Suppressor macrophage (primary cell): ENCODE data around the gene HAGHL.
A peak's percentile ranks its signal among the peaks of the same experiment; 100 is the strongest.
"Not testable (repeated sequence)": the region's sequence is repeated elsewhere in the genome, so short reads cannot be mapped to it uniquely, and the experiment has no call there.

ENCODE experiments used
- DNase-seq, 4 experiments: peaks; one replicate each; pipeline ENCODE4 v3.0.0-alpha.2; 2020 to 2022

The HAGHL gene

GRCh38 chr16:734981-735881, 8.3 kb downstream of the HAGHL start:
- DNase-seq: no peak

- DNase-seq: no peak
These were observed 9.1 kb downstream of the HAGHL start for GRCh38 chr16:735982-736453.

- no peak for DNase-seq
These were observed 10.1 kb downstream of the HAGHL start for GRCh38 chr16:736936-737481.

- no peak for DNase-seq
These were observed 12.9 kb downstream of the HAGHL start for GRCh38 chr16:739560-740458.

- peak in 2 of 4 experiments; percentile 58 to 62 for DNase-seq
These were observed 13.5 kb downstream of the HAGHL start for GRCh38 chr16:740459-740763.

GRCh38 chr16:740764-741505, 14.0 kb downstream of the HAGHL start, which contains the start of gene CIAO3:
CIAO3 (minus strand) TSS chr16:740997; CDS start chr16:740985, 12 bp downstream.
- peak; percentile 92 to 96 (median 95) for DNase-seq

- no peak for DNase-seq
These were observed 15.2 kb downstream of the HAGHL start for GRCh38 chr16:741986-742629.

- DNase-seq: not testable (repeated sequence)
These were observed 16.0 kb downstream of the HAGHL start for GRCh38 chr16:742894-743293.

GRCh38 chr16:743794-744500, 17.0 kb downstream of the HAGHL start:
- DNase-seq: no peak

GRCh38 chr16:745739-746138, 18.8 kb downstream of the HAGHL start:
- DNase-seq: peak in 1 of 4 experiments; percentile 20

GRCh38 chr16:746637-747036, 19.7 kb downstream of the HAGHL start:
- DNase-seq: no peak

- DNase-seq: no peak
These were observed 21.3 kb downstream of the HAGHL start for GRCh38 chr16:747978-748746.

- no peak for DNase-seq
These were observed 22.1 kb downstream of the HAGHL start for GRCh38 chr16:749010-749409.

- no peak for DNase-seq
These were observed 23.6 kb downstream of the HAGHL start for GRCh38 chr16:750485-750884.

- DNase-seq: no peak
These were observed 24.5 kb downstream of the HAGHL start for GRCh38 chr16:751152-752006.

GRCh38 chr16:752007-752312, 25.1 kb downstream of the HAGHL start:
- DNase-seq: no peak

- DNase-seq: not testable (repeated sequence)
These were observed 27.3 kb downstream of the HAGHL start for GRCh38 chr16:754121-754607.

- DNase-seq: peak; percentile 39 to 76 (median 66)
These were observed 27.8 kb downstream of the HAGHL start for GRCh38 chr16:754656-755055.

GRCh38 chr16:756428-756827, 29.5 kb downstream of the HAGHL start:
- DNase-seq: peak in 2 of 4 experiments; percentile 13 to 22
